Gastrocnemius medialis (tissue), 4 donors: ENCODE measurements around the gene SLAMF1.

Experiments used
- CTCF ChIP-seq, 5 experiments: fragments of 450-650 bp in 3 of 5; fragments of 200-600 bp in 2 of 5; sonication (generic) in 2 of 5; IDR thresholded peaks in 4 of 5; conservative IDR thresholded peaks in 1 of 5; 1 replicate in 4 of 5; 2 replicates in 1 of 5; pipeline ENCODE4 v1.5.1; 2016 to 2019; ENCODE audit warnings: antibody characterized with exemption in 5 of 5, mild to moderate bottlenecking in 3 of 5, moderate library complexity in 3 of 5
- POLR2A ChIP-seq, 2 donors: fragments of 450-650 bp; IDR thresholded peaks; one replicate each; pipeline ENCODE4 v1.6.1; 2017; ENCODE audit warnings: antibody characterized with exemption in 2 of 2, mild to moderate bottlenecking in 2 of 2, moderate library complexity in 2 of 2

GRCh38 chr1:160664573-160665051 is 17.8 kb upstream of the SLAMF1 start:
- TF ChIP-seq POLR2A (IDR thresholded peaks at IDR 0.05) (no peak), CTCF (IDR thresholded peaks at IDR 0.05 in 4 of 5, conservative IDR thresholded peaks at IDR 0.05 in 1 of 5) (no peak)
